Measurements from ENCODE around the gene AKR1C2.
"Not testable (repeated sequence)": the region's sequence is repeated elsewhere in the genome, so short reads cannot be mapped to it uniquely, and the experiment has no call there.

- not testable (repeated sequence) for TF ChIP-seq SRF (IDR thresholded peaks at IDR 0.05; ENCODE audit: low read depth in 2 of 2, low read length in 2 of 2); POLR2AphosphoS5 (IDR thresholded peaks at IDR 0.05; ENCODE audit: low read length)
These were observed 41.3 kb downstream of the AKR1C2 start for GRCh38 chr10:4962308-4962707.

Measured in GM12878 (cell line).